Retina (tissue), 1 donor: Measurements from ENCODE around the gene INPP5D.
A peak's percentile ranks its signal among the peaks of the same experiment; 100 is the strongest.
"Not testable (repeated sequence)": the region's sequence is repeated elsewhere in the genome, so short reads cannot be mapped to it uniquely, and the experiment has no call there.

Source experiments
- DNase-seq: peaks from one replicate; pipeline ENCODE4 v3.0.0-alpha.2; 2016

INPP5D gene

DNA sequence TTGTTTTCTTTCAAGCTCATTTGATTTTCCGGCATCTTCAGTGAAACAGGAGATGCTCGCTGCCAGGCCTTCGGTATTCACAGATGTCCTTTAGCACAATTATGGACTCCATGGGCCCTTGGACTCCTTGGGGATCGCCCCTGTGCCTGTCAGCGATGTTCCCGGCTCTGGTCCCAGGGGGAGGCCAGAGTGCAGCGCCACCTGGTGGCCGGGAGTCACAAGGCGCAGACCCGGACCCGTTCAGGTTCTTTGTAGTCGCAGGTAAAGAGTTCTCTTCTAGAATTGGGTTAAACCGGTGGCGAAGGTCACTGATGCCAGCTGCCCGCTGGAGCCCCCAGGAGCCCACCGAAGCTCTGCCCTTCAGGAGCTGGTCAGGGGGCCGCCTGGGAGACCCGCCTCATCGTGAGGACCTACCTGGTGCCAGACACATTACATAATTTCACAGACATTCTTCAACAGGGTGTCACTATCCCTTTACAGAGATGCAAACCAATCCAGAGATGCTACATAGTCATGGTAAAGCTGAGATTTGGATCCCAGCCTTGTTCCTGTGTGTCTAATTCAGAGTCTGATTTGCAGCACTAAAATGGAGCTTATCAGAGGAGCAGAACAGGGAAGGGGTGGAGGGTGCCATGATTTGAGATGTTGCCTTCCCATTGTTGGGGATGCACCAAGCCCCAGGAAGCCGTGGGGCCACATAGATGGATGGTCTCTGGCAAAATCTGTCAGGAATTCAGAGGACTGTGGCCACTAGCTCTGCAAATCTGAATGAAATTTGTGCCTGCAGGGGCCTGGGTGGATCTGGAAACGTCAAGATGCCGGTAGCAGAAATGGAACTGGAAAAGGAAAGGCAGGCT is 6.0 kb upstream of the INPP5D start:
- DNase-seq = peak; percentile 73

DNA sequence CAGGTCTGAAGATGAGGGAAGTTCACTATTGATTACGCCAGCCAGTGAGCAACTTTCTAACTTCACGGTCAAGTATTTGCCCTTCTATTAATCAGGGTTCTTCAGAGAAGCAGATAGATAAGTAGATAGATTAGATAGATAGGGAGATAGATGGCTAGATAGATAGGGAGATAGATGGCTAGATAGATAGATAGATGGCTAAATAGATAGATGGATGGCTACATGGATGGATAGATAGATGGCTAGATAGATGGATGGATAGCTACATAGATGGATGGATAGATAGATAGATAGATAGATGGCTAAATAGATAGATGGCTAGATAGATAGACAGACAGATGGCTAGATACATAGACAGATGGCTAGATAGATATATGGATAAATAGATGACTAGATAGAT is 4.8 kb upstream of the INPP5D start:
- no peak for DNase-seq

DNA sequence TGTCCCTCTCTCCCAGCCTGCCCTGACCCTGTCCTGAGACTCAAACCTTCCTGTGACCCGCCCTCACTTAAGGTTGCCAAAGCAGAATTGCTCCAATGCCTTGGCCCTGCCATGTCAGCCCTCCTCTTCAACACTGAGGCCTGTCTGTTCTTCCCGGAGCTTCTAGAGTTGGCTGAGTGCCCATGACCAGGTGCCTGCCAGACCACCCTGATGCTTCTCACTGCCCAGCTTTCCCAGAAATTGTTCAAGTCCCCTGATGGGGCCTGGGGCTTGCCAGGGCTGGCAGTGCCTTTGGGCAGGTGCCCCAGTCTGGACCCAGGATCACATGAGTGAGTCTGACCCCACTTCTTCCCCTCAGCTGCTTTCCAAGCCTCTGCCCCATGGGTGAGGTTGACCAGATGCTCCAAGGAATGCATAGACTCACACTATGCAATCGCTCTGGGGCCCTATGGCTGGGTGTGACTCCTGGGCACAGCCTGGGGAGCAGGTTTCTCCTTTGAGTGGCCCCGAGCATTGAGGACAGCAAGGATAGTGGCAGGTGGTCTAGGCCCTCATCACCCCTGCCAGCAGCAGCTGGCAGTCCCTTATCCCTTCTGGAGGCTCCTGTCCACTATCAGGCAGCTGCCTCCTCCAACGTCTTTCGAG is 3.1 kb upstream of the INPP5D start:
- DNase-seq = no peak

DNA sequence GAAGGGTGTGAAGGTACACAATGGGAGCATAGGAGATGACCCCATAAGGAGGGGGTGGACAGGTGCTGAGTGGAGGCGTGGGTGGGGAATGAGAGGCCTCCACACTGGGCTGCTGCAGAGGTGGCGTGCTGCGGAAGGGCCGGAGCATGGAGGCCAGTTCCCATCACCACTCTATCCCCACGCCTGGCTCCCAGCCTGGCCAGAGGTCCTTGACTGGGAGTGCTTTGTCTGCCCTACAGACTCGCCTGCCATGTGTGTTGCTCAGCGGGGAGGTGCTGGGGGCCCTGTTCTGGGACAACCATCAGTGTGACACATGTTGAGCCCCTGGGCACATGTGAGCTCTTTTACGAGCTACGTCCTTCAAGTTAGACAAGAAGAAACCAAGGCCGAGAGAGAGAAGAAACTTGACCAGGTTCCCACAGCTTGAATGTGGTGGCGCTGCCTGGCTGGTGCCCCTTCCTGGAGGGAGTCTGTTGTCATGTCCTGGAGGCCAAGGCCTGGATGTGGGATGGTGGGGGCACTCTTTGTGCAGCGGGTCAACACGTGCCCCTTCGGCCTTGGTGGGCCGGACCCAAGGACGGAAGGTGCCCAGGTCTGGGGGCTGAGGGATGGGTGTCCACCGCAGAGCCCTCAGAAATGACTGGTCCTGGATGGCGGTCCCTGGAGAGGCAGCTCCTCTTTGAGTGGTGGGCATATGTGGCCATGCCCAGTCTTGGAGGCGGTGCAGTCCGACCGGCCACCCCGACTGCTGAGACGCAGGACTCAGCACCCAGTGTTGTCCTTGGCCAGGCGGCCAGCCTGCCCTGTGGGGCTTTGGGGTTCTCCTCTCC is 1.2 kb upstream of the INPP5D start:
- DNase-seq = no peak

DNA sequence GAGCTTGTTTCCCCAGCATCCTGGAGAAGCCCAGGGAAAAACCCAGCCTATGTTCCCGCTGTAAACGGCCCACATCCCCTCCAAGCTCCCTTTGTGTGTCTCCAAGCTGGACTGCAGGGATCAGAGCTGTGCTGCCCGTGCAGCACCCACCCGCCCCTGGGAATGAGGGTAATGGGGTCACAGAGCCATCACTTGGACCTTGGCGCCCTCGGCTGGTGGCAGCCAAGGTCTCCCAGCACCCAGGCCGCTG is 670 bp upstream of the INPP5D start:
- no peak for DNase-seq

DNA sequence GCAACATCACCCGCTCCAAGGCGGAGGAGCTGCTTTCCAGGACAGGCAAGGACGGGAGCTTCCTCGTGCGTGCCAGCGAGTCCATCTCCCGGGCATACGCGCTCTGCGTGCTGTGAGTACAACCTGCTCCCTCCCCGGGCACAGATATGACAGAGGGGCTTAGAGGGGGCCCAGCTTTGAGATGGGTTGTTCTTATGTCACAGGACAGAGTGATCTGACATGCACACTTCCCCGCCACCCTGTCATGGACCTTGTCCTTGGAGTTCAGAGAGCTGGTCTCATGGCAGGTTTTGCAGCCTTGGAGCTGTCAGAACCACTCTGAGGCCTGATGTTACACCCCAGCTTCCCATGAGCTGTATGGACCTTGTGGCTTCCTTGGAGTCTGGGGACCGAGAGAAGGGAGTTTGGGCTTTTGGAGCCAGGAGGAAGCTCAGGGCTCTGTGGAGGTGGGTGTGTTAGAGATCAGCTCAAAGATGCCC is 398 bp downstream of the INPP5D start:
- DNase-seq = no peak

DNA sequence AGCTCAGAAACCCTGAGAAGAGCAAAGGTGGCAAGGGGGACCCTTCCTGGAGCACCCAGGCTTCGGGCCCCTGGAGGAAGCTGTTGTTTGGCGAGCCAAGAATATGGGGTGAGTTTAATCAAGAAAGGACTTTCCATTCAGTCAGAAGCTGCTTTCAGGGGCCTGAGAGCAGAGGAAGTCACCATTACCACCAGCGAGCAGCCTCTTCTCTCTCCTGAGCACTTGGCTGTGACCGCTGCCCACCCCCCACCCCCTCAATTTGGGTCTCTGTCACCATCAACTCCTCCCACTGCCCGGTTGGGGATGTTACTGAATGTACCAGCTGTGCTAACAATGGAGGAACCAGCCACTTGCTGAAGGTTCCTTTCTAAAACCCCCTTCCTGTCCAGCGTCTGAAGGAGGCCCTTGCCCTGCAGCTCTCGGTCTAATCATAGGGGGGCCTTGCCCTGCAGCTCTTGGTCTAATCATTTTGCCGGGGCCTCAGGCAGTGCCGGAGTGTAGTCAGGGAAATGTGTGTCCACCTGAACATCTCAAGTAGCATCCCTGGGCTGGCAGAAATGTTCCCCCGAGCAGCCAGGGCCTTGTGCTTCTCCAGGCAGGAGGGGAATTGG is 943 bp downstream of the INPP5D start:
- no peak for DNase-seq

DNA sequence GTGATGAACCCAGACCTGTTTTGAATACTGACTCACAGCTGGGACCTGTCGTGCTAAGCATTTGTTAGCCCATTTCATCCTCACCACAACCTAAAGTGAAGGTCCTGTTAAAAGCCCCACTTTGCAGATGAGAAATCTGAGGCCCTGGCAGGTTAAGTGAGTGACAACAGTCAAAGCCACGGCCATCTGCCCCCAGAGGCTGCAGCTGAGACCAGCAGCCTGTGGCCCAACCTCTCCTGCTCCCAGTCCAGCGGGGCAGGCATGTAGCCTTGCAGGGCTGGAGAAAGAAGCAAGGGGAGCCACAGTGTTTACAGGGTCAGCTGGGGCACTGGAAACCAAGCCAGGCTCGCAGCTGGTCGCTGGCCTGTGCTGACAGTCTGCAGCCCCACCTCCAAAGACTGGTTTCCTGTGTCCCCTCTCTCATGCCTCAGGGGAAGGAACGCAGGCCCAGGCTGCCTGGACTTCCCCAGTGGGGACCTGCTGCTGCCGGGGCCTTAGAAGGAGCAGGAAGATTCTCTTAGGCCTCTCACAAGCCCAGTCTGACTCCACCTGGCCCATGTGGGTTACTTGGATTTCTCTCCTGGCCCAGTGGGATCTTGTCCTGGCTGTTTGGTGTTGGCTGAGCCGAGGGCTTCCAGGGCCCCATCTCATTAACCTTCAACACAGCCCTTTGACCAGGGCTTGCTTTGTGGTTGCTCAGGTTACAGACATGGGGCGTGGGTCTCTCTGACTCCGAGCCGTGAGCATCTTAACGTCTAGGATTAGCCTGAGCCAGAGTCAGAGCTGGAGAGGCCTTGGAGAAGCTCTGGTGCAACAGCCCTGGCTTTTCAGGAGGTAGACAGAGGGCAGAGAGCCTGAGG is 1.7 kb downstream of the INPP5D start:
- peak; percentile 66 for DNase-seq

DNA sequence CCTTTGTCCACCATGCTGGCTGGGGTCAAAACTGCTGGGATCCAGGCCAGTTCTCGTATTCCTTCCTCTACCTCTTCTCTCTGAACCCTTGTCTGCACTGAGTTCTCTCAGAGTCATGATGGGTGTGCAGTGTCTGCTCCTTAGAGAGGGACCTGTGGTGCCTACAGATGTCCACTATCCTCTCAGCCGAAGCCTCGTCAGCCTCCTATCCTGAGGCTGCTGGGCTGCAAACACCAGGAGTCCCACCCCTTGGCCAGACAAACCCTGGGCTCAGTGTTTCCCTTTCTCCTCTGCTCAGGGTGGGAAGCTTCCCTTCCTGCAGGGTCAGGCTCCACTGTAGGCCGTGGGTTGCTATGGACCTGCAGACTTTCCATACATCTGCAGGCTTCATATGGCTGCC is 2.3 kb downstream of the INPP5D start:
- DNase-seq = no peak

DNA sequence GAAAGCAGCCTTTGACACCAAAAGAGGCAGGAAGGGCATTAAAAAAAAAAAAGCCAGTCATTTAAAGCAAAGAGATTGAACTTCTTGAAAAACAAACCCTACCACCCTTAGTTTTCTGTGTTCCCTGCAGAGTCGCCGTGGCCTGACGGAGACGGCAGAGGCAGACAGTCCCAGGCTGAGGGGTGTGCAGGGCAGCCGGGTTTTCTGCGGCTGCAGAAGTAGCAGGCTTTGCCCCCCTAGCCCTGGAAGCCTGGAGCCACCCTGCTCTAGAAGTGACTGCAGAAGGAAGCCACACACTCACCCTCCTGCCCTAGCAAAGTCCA is 2.8 kb downstream of the INPP5D start:
- no peak for DNase-seq

DNA sequence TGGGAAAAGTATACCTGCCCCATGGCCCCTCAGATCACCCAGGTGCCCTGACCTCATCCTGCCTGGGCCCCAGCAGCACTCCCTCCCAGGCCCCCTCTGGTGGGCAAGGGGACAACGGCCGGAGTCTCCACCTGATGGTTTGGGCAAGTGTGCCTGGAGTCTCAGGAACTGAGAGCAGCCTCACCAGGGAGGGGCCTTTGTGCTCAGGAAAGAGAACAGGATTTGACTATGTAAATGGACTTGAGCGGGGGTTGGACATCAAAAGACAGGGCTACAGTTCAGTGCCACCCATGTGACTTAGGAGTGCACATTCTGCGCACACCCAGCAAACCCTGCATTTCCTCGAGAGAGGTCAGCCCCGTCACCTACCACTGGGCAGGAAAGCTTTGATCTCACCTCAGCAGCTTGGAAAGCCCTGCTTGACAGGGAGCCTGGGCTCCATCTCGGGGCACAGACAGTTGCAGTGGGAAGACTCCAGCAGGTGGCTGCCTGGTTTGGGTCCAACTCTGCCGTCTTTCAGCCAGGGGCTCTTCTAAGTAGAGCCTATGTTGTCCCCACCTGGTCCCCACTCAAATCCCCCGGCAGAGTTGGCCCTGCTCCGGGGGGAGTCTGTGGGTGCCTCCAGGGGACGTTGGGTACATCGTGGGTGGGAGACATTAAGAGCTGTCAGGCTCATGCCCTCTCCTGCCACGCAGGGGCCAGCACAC is 3.3 kb downstream of the INPP5D start:
- no peak for DNase-seq

DNA sequence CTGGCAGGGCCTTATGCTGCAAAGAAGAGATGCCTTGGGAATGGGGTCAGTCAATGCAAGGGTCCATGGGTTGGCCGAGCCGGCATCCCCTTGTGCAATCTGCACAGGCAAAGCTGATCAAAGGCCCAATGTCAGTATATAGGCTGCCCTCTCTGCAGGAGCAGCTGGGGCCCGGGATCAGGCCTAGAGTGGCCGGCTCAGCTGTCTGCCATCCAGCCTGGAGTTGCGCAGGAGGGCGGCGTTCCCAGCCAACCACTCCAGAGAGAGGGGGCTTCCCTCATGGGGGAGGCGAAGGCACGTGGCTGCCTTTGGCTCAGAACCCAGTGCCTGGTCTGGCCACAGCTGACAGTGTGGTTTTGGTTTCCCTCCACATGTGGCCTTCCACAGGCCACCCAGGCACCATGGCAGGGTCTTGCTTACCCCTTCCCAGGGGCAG is 3.9 kb downstream of the INPP5D start:
- peak; percentile 54 for DNase-seq

DNA sequence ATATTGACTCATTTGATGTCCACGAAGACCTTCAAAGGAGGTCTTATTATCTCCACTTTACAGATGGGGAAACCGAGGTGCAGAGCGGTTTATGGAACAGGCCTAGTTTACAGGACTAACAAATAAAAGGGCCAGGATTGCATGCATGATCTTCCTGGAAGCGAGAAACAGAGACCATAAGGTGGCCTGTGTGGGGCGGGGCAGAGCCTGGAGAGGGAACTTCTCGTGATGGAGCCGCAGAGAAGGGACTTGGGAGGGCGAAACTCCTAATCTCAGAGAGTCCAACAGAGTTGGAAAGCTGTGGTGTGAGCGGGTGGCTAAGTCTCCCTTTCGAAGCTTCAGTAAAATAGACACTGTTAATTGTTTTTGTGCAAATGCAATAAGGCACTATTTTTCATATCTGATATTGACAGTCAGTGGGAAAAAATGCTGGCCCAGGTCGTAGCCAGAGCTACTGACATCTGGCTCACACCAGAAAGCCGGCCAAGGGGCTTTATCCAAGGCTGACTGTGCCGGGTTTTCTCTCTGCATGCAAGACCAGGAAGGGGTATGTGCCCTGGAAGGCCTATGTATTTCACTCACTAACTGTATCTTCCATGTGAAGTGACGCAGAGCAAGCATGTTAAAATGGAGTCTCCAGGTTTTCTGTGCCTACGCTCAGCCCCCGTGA is 4.5 kb downstream of the INPP5D start:
- no peak for DNase-seq

DNA sequence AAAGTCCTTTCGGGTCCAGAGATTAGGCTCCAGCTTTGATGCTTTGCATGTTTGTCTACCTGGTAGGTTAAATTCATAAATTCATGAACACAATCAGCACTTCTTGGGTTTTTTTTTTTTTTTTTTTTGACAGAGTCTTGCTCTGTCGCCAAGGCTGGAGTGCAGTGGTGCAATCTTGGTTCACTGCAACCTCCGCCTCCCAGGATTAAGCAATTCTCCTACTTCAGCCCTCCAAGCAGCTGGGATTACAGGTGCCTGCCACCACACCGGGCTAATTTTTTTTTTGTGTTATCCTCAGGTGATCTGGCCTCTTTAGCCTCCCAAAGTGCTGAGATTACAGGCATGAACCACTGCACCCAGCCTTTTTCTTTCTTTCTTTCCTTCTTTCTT is 5.1 kb downstream of the INPP5D start:
- DNase-seq = not testable (repeated sequence)

DNA sequence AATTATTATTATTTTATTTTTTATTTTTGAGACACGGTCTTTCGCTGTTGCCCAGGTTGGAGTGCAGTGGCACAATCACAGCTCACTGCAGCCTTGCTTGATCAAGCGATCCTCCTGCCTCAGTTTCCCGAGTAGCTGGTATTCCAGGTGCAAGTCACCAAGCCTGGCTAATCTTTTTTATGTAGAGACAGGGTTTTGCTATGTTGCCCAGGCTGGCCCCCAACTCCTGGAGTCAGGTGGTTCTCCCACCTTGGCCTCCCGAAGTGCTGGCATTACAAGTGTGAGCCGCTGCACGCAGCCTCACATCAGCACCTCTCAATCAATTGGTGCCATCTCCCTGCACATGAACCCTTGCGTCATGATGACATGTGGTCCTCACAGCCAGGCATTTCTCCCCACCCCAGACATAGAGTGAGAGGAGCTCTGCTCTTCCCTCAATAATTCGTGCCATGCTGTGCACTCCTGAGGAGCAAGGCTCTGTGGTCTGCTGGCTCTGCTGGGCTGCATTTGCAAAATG is 5.9 kb downstream of the INPP5D start:
- no peak for DNase-seq

DNA sequence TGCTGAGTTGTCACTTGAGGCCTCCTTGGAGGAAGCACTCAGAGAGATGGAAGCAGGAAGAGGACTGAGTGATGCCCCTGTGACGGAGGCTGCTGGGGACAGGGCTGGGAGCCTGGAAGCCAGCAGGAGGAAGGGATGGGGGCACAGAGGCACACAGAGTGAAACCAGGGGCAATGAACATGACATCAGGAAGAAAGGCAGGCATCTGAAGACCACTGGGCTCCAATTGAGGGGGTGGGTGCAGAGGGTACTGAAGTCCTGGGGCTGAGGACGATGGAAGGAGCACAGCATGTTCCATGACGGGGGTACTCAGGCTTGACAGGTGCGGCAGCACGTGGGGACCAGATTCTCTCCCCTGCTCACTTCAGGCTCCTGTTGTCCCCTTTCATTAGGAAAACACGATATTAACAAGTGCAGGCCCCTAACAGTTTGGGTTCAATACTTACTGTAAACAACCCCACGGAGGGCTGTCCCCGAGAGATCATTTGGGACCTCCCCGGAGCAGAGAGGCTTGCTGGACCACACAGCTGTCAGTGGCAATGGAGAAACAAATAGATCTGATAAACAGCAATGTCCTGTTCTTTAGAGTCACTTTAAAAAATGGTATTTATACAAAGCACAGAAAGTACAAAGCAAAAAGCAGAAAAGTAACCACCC is 8.7 kb downstream of the INPP5D start:
- DNase-seq = no peak

DNA sequence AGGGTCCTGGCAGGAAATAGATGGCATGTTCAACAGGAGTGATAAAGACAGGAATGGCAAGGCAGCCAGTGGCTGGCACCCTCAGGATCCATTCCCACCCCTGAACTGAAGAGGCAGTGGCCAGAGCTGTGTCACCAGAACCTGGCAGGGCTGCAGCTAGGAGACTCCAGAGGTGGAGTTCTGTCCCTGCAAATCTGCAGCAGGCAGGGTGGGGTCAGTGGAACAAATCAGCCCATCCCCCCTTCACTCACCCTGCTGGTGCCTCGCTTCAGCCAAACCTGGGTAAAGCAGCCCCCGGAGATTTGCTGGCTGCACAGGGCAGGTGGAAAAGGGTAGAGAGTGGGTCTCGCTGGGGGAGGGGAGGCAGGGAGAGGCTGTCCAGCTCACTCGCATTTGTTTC is 12.7 kb downstream of the INPP5D start:
- no peak for DNase-seq

DNA sequence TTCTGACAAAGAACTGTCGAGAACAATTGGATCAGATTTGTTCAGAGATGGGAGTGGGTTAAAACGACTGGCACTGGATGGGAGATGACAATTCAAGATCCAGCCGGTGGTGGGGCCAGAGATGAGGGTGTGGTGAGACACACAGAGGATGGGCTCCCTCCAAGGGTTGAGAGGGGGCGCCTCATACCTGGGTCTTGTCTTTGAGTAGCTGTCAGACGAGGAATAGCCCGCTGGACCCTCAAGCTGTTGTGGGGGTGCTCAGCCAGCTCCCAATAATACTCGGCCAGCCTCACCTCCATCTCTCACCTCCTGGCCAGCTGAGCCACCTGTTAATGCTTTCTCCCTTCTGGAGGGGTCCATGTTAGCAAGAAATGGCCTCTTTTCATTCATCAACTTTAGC is 14.0 kb downstream of the INPP5D start:
- no peak for DNase-seq

DNA sequence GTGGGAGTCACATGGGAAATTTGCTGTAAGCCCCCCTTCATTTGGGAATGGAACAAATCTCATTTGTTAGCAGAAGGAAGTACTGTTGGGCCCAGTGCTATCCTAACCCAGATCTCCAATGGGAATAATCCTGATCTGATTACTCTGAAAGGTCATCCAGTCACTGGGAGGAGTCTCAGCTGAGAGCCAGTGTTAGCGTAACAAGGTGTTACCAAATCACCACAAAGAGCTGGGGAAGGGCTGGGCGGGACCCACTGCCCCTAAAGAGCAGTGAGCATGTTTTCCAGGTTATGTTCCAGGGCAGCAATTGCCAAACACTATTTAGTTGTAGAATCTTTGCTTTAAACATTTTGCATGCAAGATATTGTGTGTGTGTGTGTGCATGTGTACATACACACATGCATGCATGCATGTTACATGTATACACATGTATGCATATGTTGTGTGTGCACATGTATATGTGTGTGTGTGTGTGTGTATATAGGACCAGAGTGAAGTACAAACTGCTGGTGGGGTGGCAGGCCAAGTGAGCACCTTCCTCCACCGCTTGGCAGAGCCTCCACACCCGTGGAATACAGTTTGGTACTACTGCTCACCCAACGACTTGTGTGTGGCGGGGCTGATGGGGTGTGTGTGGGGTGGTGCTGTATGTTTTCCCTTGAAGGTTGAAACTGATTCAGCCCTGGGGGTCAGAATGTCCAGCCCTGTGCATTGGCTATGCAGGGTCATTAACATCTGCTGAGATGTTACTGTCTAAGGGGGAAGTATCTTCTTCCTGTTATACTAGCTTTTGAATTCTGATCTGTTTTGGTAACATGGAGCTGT is 15.2 kb downstream of the INPP5D start:
- DNase-seq = no peak

DNA sequence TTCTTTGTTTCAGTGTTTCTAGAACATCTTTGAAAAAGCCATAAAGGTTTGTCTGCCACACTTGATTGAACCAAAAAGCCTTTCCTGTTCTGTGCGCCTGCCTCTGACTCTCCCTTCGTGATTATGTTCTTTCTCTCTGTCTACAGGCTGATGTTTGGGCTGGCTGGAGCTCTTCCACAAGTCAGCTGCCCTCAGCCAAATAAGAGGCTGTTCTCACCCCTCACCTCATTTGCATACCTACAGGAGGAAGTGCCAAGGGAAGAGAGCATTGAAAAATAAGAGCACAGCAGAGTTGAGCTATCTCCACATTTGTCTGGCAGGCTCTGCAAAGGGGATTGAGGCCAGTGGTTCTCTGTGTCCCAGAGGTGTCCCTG is 15.8 kb downstream of the INPP5D start:
- no peak for DNase-seq
